Astrocyte (in vitro differentiated cells and primary cell): ENCODE results near the gene SHROOM2. TPM values are rescaled to one million over a fixed set of nuclear protein-coding genes. Genes with fewer than 3 reads are reported as not detected.

Experiments
- DNase-seq: peaks from one replicate; pipeline ENCODE4 v3.0.0-alpha.2; 2010; ENCODE audit warnings: low read depth
- FAIRE-seq: peaks from 2 replicates; lab custom pipeline; 2011; peaks lifted over from hg19 to GRCh38; lab: Jason Lieb, UNC
- H2AFZ ChIP-seq: 2 replicates; pipeline ENCODE4 v1.6.0; 2012; ENCODE audit warnings: low read depth, low read length, inconsistent platforms
- H3K27ac ChIP-seq: 2 replicates; pipeline ENCODE4 v1.5.1; 2011; ENCODE audit warnings: low read depth, low read length, inconsistent platforms
- H3K27me3 ChIP-seq: 2 replicates; pipeline ENCODE4 v1.6.0; 2011; ENCODE audit warnings: low read length, inconsistent platforms; ENCODE audit not compliant: insufficient read depth
- H3K36me3 ChIP-seq: 2 replicates; pipeline ENCODE4 v1.5.1; 2011; ENCODE audit warnings: low read length, inconsistent platforms; ENCODE audit not compliant: insufficient read depth
- H3K4me1 ChIP-seq: 2 replicates; pipeline ENCODE4 v1.5.1; 2011; ENCODE audit warnings: low read length, inconsistent platforms; ENCODE audit not compliant: insufficient read depth
- H3K4me2 ChIP-seq: 2 replicates; pipeline ENCODE4 v1.6.0; 2012; ENCODE audit warnings: low read length, inconsistent platforms
- H3K4me3 ChIP-seq: 2 replicates; pipeline ENCODE4 v1.5.1; 2011; ENCODE audit warnings: low read depth, mild to moderate bottlenecking, low read length, inconsistent platforms; ENCODE audit not compliant: insufficient read depth
- H3K79me2 ChIP-seq: 2 replicates; pipeline ENCODE4 v1.6.0; 2012; ENCODE audit warnings: mild to moderate bottlenecking, low read length, inconsistent platforms; ENCODE audit not compliant: insufficient read depth
- H3K9ac ChIP-seq: 2 replicates; pipeline ENCODE4 v1.6.0; 2012; ENCODE audit warnings: mild to moderate bottlenecking, low read length, inconsistent platforms
- H3K9me3 ChIP-seq: 2 replicates; pipeline ENCODE4 v1.5.1; 2012; ENCODE audit warnings: low read depth, mild to moderate bottlenecking, low read length, inconsistent platforms; ENCODE audit not compliant: insufficient read depth
- H4K20me1 ChIP-seq: 2 replicates; pipeline ENCODE4 v1.6.0; 2012; ENCODE audit warnings: low read length, inconsistent platforms; ENCODE audit not compliant: insufficient read depth
- H3K27ac Mint-ChIP-seq: one replicate; pipeline ENCODE4 v1.8.0; 2021; ENCODE audit warnings: mild to moderate bottlenecking, mixed read lengths; ENCODE audit not compliant: unreplicated experiment
- H3K27me3 Mint-ChIP-seq: one replicate; pipeline ENCODE4 v1.8.0; 2021; ENCODE audit warnings: low read depth, mixed read lengths; ENCODE audit not compliant: unreplicated experiment
- H3K36me3 Mint-ChIP-seq: one replicate; pipeline ENCODE4 v1.8.0; 2021; ENCODE audit warnings: low read depth, mixed read lengths; ENCODE audit not compliant: unreplicated experiment
- H3K4me1 Mint-ChIP-seq: one replicate; pipeline ENCODE4 v1.8.0; 2021; ENCODE audit warnings: low read depth, mixed read lengths; ENCODE audit not compliant: unreplicated experiment
- H3K4me3 Mint-ChIP-seq: one replicate; pipeline ENCODE4 v1.8.0; 2021; ENCODE audit warnings: mild to moderate bottlenecking, moderate library complexity, mixed read lengths; ENCODE audit not compliant: unreplicated experiment
- H3K9me3 Mint-ChIP-seq: one replicate; pipeline ENCODE4 v1.8.0; 2021; ENCODE audit warnings: mild to moderate bottlenecking, mixed read lengths; ENCODE audit not compliant: unreplicated experiment
- EZH2 ChIP-seq: IDR thresholded peaks from 2 replicates; pipeline ENCODE4 v1.6.1; 2012; ENCODE audit warnings: mild to moderate bottlenecking, low read length, inconsistent platforms; ENCODE audit not compliant: insufficient read depth
- total RNA-seq: library from RNA; stranded (reverse); gene quantifications from 2 replicates; pipeline ENCODE4 v1.2.1, GENCODE V29; 2021
- TF ChIP-seq, protein P1 (sequence below): IDR thresholded peaks from 2 replicates; pipeline ENCODE4 v1.5.1; 2011; ENCODE audit warnings: low read depth, mild to moderate bottlenecking, inconsistent platforms, low read length, moderate library complexity; ENCODE audit not compliant: insufficient read depth

SHROOM2 gene
- total RNA-seq, 1 donor from 2014 or later: 15.9 TPM

DNA sequence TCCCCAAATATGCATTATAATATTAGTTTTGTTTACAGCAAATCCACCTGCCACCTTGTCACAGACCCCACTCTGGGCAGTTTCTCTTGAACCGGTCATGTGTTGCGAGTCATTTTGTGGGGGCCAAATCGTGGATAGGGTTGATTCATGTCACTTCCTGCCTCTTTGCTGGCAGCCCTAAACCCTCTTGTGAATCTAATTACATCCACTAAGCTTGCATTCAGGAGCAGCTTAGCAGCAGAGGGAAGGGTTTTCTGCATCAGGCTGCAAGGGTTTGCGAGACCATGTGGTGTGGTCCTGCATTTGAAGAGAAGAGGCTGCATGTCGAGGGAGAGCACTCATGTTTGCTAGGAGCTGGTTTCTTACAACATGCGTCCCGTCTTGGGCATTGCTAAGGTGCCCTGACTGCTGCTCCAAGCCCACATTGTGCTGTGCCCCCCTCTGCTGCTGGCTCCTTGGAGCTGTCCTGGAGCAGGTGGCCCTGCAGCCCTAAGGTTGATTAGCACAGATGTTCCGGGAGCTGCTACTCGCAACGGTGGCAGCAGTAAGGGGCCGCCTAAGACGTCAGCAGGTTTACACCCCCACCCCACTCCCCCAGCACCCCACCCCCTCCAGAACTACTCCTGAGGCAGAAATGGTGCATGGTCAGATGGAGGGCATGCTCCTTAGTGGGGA lies 92.1 kb downstream of the SHROOM2 start:
- no peak overlapping the region for H3K27ac ChIP-seq
- H3K4me3 ChIP-seq: no peak overlapping the region
- no peak overlapping the region for H3K4me2 ChIP-seq
- no peaks in the 10 kb centered on the region for H4K20me1 ChIP-seq
- Mint-ChIP-seq H3K9me3 (no peaks in the 10 kb centered on the region), H3K4me3 (no peak overlapping the region), H3K36me3 (peaks cover 2% of the 10 kb centered on the region), H3K27ac (no peak overlapping the region), H3K4me1 (peaks cover 11% of the 10 kb centered on the region), H3K27me3 (no peaks in the 10 kb centered on the region)
- DNase-seq (no peak), FAIRE-seq (no peak)
- no peak overlapping the region for H3K9ac ChIP-seq
- no peaks in the 10 kb centered on the region for H3K36me3 ChIP-seq
- no peak overlapping the region for H2AFZ ChIP-seq
- H3K9me3 ChIP-seq: no peaks in the 10 kb centered on the region
- TF ChIP-seq, protein P1, sequence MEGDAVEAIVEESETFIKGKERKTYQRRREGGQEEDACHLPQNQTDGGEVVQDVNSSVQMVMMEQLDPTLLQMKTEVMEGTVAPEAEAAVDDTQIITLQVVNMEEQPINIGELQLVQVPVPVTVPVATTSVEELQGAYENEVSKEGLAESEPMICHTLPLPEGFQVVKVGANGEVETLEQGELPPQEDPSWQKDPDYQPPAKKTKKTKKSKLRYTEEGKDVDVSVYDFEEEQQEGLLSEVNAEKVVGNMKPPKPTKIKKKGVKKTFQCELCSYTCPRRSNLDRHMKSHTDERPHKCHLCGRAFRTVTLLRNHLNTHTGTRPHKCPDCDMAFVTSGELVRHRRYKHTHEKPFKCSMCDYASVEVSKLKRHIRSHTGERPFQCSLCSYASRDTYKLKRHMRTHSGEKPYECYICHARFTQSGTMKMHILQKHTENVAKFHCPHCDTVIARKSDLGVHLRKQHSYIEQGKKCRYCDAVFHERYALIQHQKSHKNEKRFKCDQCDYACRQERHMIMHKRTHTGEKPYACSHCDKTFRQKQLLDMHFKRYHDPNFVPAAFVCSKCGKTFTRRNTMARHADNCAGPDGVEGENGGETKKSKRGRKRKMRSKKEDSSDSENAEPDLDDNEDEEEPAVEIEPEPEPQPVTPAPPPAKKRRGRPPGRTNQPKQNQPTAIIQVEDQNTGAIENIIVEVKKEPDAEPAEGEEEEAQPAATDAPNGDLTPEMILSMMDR: no peak
- H3K27me3 ChIP-seq: peaks cover 2% of the 10 kb centered on the region
- no peaks in the 10 kb centered on the region for H3K79me2 ChIP-seq
- H3K4me1 ChIP-seq: no peaks in the 10 kb centered on the region

DNA sequence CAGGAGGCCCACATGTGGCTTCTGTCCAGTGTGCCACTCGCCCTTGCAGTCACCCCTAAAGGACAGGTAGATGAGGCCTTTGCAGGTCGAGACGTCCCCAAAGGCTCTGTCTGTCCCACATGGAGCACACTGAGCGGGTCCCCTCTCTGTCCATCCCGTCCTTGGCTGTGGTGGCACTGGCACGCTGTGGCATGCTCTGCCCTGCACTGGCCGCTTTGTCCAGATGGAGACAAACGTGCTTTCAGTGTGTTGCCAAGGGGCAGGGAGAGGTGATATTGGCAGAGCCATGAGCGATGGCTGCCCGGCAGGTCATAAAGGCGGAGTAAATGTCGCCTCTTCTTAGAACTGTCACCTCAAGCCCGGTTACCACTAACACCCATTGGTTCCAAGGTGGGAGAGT lies 94.0 kb downstream of the SHROOM2 start:
- Histone ChIP-seq H3K9me3 (no peaks in the 10 kb centered on the region), H3K9ac (no peak overlapping the region), H3K36me3 (no peaks in the 10 kb centered on the region), H3K4me2 (no peak overlapping the region), H2AFZ (no peak overlapping the region), H4K20me1 (no peaks in the 10 kb centered on the region), H3K4me1 (no peaks in the 10 kb centered on the region), H3K79me2 (no peaks in the 10 kb centered on the region), H3K27me3 (peaks cover 2% of the 10 kb centered on the region), H3K4me3 (no peak overlapping the region), H3K27ac (no peak overlapping the region)
- no peak overlapping the region for H3K4me3 Mint-ChIP-seq
- TF ChIP-seq EZH2: no peak
- TF ChIP-seq, protein P1: no peak
- no peak overlapping the region for H3K27ac Mint-ChIP-seq
- no peak for DNase-seq
- no peaks in the 10 kb centered on the region for H3K27me3 Mint-ChIP-seq
- H3K9me3 Mint-ChIP-seq: no peaks in the 10 kb centered on the region
- no peaks in the 10 kb centered on the region for H3K36me3 Mint-ChIP-seq
- FAIRE-seq: no peak
- peaks cover 5% of the 10 kb centered on the region for H3K4me1 Mint-ChIP-seq

DNA sequence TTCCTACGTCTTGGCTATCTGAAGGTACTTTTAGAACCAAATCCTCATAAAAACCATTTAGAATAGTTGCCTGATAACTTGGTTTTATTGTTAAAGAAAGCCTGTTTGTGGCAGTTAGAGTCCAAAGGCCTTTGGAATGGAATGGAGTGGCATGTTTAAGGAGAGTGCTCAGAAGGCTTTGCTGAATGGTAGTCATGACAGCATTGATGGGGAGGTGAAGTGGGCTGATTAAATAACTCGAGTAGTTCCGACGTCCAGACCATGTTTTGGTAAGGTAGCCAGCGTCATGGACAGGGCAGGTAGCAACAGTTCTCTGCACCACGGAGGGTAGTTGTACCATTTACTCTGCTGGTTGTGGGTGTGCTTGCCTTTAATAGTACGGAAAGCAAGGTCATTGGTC lies 94.6 kb downstream of the SHROOM2 start:
- Histone ChIP-seq H3K79me2 (no peaks in the 10 kb centered on the region), H3K27ac (no peak overlapping the region), H3K9ac (no peak overlapping the region), H3K4me1 (no peaks in the 10 kb centered on the region), H3K27me3 (peaks cover 2% of the 10 kb centered on the region), H4K20me1 (no peaks in the 10 kb centered on the region), H3K36me3 (no peaks in the 10 kb centered on the region), H3K4me2 (no peak overlapping the region), H2AFZ (no peak overlapping the region), H3K4me3 (no peak overlapping the region), H3K9me3 (no peaks in the 10 kb centered on the region)
- H3K27ac Mint-ChIP-seq: no peak overlapping the region
- DNase-seq (no peak), FAIRE-seq (no peak)
- H3K27me3 Mint-ChIP-seq: no peaks in the 10 kb centered on the region
- H3K9me3 Mint-ChIP-seq: no peaks in the 10 kb centered on the region
- H3K4me1 Mint-ChIP-seq: peaks cover 5% of the 10 kb centered on the region
- no peak overlapping the region for H3K4me3 Mint-ChIP-seq
- no peak for TF ChIP-seq EZH2
- H3K36me3 Mint-ChIP-seq: no peaks in the 10 kb centered on the region
